ENCODE results near the gene PIK3CB. TPM values are rescaled to one million over a fixed set of nuclear protein-coding genes. Genes with fewer than 3 reads are reported as not detected.

The PIK3CB gene
- total and polyA plus RNA-seq, 4 donors = 4.7 to 15.9 (median 11.1) TPM

DNA sequence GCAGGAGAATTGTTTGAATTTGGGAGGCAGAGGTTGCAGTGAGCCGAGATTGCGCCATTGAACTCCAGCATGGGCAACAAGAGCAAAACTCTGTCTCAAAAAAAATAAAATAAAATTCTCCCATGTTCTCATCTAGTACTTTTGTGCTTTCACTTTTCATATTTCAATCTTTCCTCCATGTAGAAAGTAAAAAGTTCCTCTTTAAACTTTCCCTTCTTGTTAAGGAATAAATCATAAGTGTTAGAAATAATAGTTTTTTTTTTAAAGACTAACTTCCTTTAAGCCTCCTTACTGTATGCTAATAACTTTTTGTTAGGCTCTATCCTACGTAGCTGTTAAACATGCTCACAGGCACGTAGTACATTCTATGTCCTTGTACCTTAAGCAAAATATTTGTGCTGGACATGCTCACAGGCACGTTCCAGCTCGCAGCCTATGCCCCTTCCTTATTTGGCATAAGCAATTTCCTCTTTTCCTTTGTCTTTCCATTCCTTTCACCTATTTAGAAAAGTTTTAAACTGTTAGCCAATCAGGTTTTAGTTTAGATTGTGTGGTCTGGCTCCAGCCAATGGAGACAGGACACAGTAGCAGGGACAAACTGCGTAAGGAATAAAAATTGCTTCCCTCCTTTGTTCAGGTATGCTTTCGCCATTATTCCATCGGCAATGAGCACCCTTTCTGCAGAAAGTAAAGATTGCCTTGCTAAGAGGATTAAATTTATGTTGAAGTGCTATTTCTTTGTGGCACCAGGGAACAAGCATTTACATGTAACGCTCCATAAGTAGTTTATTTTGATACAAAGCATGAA, 38.9 kb upstream of the PIK3CB start:
- H3K9me3 ChIP-seq (ENCODE audit: control insufficient read depth in 4 of 4, low read length in 3 of 4) = peaks cover 0 to 1% (median 0%) of the 10 kb centered on the region in 4 donors
- H3K36me3 ChIP-seq (ENCODE audit: control insufficient read depth in 4 of 4, insufficient read depth in 3 of 4, low read depth in 1 of 4, low read length in 3 of 4) = no peaks in the 10 kb centered on the region
- H3K27ac ChIP-seq (ENCODE audit: low read depth in 1 of 2, low read length in 2 of 2) = no peak overlapping the region
- H3K9ac ChIP-seq (ENCODE audit: low read depth in 1 of 2, low read length in 2 of 2) = no peak overlapping the region
- no peak overlapping the region for H3K4me3 ChIP-seq (ENCODE audit: low read depth in 1 of 3, low read length in 3 of 3)
- no peak for DNase-seq (ENCODE audit: low spot score)
- no peaks in the 10 kb centered on the region for H3K27me3 ChIP-seq (ENCODE audit: control insufficient read depth in 4 of 4, insufficient read depth in 4 of 4, low read length in 3 of 4)
- 76% methylated on average over 10 of the region's 10 CpGs for WGBS
- no peak for TF ChIP-seq FOXA1 (IDR thresholded peaks at IDR 0.05)
- TF ChIP-seq GABPA (IDR thresholded peaks at IDR 0.05 in 1 of 2, conservative IDR thresholded peaks at IDR 0.05 in 1 of 2) = no peak
- TF ChIP-seq TAF1 (conservative IDR thresholded peaks at IDR 0.05) = no peak
- no peak for TF ChIP-seq HNF4A (conservative IDR thresholded peaks at IDR 0.05)
- no peak for TF ChIP-seq EGR1 (IDR thresholded peaks at IDR 0.05; ENCODE audit: low read depth in 2 of 2)
- TF ChIP-seq SP1 (IDR thresholded peaks at IDR 0.05) = no peak
- TF ChIP-seq, protein P1, sequence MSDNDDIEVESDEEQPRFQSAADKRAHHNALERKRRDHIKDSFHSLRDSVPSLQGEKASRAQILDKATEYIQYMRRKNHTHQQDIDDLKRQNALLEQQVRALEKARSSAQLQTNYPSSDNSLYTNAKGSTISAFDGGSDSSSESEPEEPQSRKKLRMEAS (IDR thresholded peaks at IDR 0.05) = no peak
- no peak for TF ChIP-seq RXRA (IDR thresholded peaks at IDR 0.05)
- TF ChIP-seq, protein P2, sequence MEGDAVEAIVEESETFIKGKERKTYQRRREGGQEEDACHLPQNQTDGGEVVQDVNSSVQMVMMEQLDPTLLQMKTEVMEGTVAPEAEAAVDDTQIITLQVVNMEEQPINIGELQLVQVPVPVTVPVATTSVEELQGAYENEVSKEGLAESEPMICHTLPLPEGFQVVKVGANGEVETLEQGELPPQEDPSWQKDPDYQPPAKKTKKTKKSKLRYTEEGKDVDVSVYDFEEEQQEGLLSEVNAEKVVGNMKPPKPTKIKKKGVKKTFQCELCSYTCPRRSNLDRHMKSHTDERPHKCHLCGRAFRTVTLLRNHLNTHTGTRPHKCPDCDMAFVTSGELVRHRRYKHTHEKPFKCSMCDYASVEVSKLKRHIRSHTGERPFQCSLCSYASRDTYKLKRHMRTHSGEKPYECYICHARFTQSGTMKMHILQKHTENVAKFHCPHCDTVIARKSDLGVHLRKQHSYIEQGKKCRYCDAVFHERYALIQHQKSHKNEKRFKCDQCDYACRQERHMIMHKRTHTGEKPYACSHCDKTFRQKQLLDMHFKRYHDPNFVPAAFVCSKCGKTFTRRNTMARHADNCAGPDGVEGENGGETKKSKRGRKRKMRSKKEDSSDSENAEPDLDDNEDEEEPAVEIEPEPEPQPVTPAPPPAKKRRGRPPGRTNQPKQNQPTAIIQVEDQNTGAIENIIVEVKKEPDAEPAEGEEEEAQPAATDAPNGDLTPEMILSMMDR (IDR thresholded peaks at IDR 0.05; ENCODE audit: low read depth, low read length, missing input control) = no peak
- H3K4me1 ChIP-seq (ENCODE audit: control insufficient read depth in 4 of 4, insufficient read depth in 4 of 4, low read length in 3 of 4) = no peaks in the 10 kb centered on the region

DNA sequence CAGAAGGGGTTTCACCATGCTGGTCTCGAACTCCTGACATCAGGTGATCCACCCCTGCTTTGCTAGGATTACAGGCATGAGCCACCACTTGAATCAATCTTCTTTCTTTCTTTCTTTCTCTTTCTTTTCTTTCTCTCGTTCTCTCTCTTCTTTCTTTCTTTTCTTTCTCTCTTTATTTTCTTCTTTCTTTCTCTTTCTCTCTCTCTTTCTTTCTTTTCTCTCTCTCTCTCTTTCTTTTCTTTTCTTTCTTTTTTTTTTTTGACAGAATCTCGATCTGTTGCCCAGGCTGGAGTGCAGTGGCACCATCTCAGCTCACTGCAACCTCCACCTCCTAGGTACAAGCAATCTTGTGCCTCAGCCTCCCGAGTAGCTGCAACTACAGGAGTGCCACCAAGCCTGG, 37.9 kb upstream of the PIK3CB start:
- no peak overlapping the region for H3K27ac ChIP-seq (ENCODE audit: low read depth in 1 of 2, low read length in 2 of 2)
- no peaks in the 10 kb centered on the region for H3K4me1 ChIP-seq (ENCODE audit: control insufficient read depth in 4 of 4, insufficient read depth in 4 of 4, low read length in 3 of 4)
- peaks cover 0 to 1% (median 0%) of the 10 kb centered on the region in 4 donors for H3K9me3 ChIP-seq (ENCODE audit: control insufficient read depth in 4 of 4, low read length in 3 of 4)
- DNase-seq (ENCODE audit: low spot score) = no peak
- no peak for TF ChIP-seq SP1 (IDR thresholded peaks at IDR 0.05)
- TF ChIP-seq, protein P3, sequence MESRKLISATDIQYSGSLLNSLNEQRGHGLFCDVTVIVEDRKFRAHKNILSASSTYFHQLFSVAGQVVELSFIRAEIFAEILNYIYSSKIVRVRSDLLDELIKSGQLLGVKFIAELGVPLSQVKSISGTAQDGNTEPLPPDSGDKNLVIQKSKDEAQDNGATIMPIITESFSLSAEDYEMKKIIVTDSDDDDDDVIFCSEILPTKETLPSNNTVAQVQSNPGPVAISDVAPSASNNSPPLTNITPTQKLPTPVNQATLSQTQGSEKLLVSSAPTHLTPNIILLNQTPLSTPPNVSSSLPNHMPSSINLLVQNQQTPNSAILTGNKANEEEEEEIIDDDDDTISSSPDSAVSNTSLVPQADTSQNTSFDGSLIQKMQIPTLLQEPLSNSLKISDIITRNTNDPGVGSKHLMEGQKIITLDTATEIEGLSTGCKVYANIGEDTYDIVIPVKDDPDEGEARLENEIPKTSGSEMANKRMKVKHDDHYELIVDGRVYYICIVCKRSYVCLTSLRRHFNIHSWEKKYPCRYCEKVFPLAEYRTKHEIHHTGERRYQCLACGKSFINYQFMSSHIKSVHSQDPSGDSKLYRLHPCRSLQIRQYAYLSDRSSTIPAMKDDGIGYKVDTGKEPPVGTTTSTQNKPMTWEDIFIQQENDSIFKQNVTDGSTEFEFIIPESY (IDR thresholded peaks at IDR 0.05) = no peak
- TF ChIP-seq, protein P4, sequence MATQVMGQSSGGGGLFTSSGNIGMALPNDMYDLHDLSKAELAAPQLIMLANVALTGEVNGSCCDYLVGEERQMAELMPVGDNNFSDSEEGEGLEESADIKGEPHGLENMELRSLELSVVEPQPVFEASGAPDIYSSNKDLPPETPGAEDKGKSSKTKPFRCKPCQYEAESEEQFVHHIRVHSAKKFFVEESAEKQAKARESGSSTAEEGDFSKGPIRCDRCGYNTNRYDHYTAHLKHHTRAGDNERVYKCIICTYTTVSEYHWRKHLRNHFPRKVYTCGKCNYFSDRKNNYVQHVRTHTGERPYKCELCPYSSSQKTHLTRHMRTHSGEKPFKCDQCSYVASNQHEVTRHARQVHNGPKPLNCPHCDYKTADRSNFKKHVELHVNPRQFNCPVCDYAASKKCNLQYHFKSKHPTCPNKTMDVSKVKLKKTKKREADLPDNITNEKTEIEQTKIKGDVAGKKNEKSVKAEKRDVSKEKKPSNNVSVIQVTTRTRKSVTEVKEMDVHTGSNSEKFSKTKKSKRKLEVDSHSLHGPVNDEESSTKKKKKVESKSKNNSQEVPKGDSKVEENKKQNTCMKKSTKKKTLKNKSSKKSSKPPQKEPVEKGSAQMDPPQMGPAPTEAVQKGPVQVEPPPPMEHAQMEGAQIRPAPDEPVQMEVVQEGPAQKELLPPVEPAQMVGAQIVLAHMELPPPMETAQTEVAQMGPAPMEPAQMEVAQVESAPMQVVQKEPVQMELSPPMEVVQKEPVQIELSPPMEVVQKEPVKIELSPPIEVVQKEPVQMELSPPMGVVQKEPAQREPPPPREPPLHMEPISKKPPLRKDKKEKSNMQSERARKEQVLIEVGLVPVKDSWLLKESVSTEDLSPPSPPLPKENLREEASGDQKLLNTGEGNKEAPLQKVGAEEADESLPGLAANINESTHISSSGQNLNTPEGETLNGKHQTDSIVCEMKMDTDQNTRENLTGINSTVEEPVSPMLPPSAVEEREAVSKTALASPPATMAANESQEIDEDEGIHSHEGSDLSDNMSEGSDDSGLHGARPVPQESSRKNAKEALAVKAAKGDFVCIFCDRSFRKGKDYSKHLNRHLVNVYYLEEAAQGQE (IDR thresholded peaks at IDR 0.05) = no peak
- no peak for TF ChIP-seq HNF4A (conservative IDR thresholded peaks at IDR 0.05)
- TF ChIP-seq RAD21 (IDR thresholded peaks at IDR 0.05) = no peak
- no peak for TF ChIP-seq JUND (IDR thresholded peaks at IDR 0.05)
- no peak for TF ChIP-seq NR2F2 (IDR thresholded peaks at IDR 0.05)
- TF ChIP-seq, protein P1 (IDR thresholded peaks at IDR 0.05) = no peak
- TF ChIP-seq YY1 (IDR thresholded peaks at IDR 0.05) = no peak
- TF ChIP-seq, protein P2 (IDR thresholded peaks at IDR 0.05; ENCODE audit: low read depth, low read length, missing input control) = no peak
- TF ChIP-seq GABPA (IDR thresholded peaks at IDR 0.05 in 1 of 2, conservative IDR thresholded peaks at IDR 0.05 in 1 of 2) = no peak
- no peak for TF ChIP-seq FOXA1 (IDR thresholded peaks at IDR 0.05)
- no peak for TF ChIP-seq HNF4G (IDR thresholded peaks at IDR 0.05)
- no peak for TF ChIP-seq RXRA (IDR thresholded peaks at IDR 0.05)
- no peak for TF ChIP-seq TAF1 (conservative IDR thresholded peaks at IDR 0.05)
- no peak for TF ChIP-seq EGR1 (IDR thresholded peaks at IDR 0.05; ENCODE audit: low read depth in 2 of 2)
- no peak for TF ChIP-seq FOXA2 (IDR thresholded peaks at IDR 0.05)
- no peaks in the 10 kb centered on the region for H3K36me3 ChIP-seq (ENCODE audit: control insufficient read depth in 4 of 4, insufficient read depth in 3 of 4, low read depth in 1 of 4, low read length in 3 of 4)
- H3K4me3 ChIP-seq (ENCODE audit: low read depth in 1 of 3, low read length in 3 of 3) = no peak overlapping the region
- H3K27me3 ChIP-seq (ENCODE audit: control insufficient read depth in 4 of 4, insufficient read depth in 4 of 4, low read length in 3 of 4) = no peaks in the 10 kb centered on the region
- H3K9ac ChIP-seq (ENCODE audit: low read depth in 1 of 2, low read length in 2 of 2) = no peak overlapping the region
- WGBS = 89% methylated on average over 4 of the region's 4 CpGs

All from liver (tissue), 9 donors.